DND-41 (cell line): ENCODE results near the gene TPD52L2.

Experiments used
- EZH2 ChIP-seq: IDR thresholded peaks from 3 replicates; pipeline ENCODE4 v1.6.1; 2012; ENCODE audit warnings: borderline replicate concordance, low read depth, mild to moderate bottlenecking, moderate library complexity, low read length, inconsistent platforms; ENCODE audit not compliant: severe bottlenecking
- TF ChIP-seq, protein P1 (sequence below): IDR thresholded peaks from 2 replicates; pipeline ENCODE4 v1.5.1; 2012; ENCODE audit warnings: borderline replicate concordance, low read length, moderate library complexity, mild to moderate bottlenecking; ENCODE audit not compliant: poor library complexity, severe bottlenecking; ENCODE audit errors: extremely low read depth

DNA sequence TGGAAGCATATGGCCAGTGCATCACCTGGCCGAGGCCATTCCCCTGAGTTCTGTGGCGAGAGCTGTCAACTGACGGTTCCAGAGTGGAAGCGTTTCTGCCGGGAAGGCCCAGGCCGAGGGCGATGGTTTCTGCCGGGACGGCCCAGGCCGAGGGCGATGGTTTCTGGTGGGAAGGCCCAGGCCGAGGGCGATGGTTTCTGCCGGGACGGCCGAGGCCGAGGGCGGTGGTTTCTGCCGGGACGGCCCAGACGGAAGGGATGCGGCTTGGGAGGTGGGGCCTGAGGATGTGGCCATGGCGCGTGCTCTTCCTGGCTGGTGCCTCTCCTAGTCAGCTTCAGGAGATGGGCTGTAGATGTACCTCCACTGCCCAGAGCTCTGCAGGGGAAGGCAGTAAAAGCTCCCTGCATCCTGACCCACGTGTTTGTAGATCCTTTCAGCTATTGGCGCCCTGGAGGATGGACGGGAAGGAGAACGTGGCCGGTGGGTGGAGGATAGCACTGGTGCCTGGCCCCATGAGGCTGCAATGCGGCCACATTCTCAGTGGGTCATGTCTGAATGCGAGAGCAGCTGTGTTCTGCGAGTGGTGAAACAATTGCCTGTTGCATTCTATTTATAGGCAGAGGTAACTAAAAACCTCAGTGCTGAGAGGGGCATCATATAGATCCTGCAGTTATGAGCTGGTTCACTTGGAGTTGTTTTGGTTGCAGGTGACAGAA is 12.8 kb downstream of the TPD52L2 start:
- TF ChIP-seq, protein P1, sequence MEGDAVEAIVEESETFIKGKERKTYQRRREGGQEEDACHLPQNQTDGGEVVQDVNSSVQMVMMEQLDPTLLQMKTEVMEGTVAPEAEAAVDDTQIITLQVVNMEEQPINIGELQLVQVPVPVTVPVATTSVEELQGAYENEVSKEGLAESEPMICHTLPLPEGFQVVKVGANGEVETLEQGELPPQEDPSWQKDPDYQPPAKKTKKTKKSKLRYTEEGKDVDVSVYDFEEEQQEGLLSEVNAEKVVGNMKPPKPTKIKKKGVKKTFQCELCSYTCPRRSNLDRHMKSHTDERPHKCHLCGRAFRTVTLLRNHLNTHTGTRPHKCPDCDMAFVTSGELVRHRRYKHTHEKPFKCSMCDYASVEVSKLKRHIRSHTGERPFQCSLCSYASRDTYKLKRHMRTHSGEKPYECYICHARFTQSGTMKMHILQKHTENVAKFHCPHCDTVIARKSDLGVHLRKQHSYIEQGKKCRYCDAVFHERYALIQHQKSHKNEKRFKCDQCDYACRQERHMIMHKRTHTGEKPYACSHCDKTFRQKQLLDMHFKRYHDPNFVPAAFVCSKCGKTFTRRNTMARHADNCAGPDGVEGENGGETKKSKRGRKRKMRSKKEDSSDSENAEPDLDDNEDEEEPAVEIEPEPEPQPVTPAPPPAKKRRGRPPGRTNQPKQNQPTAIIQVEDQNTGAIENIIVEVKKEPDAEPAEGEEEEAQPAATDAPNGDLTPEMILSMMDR: no peak
- TF ChIP-seq EZH2: no peak
